ENCODE results near the gene RTN4RL1. TPM values are rescaled to one million over a fixed set of nuclear protein-coding genes. Genes with fewer than 3 reads are reported as not detected.
A peak's percentile ranks its signal among the peaks of the same experiment; 100 is the strongest.

Gene RTN4RL1
- total and polyA plus RNA-seq, 9 donors: 0.30 to 4.1 (median 1.6) TPM; not detected in 1

DNA sequence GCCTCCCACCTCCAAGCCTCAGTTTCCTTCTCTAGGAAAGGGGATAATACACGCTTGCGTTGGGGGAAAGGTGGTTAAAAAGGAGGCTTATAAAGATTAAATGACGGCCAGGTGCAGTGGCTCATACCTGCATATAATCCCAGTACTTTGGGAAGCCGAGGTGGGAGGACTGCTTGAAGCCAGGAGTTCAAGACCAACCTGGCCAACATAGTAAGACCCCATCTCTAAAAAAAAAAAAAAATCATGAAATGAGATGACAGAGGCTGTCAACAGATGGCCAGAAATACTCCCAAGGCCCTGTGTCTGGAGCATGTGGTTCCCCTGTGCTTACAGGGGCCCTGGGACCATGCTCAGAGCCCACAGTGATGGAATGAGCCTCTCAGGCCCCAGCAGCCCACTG, 30.4 kb downstream of the RTN4RL1 start:
- WGBS, 3 donors: 95 to 99% (median 98%) methylated on average over 4 of the region's 4 CpGs
- intact Hi-C loops (cut with DNase I): no loop called here
- Histone ChIP-seq H3K4me3 (no peak overlapping the region), H3K27me3 (no peaks in the 10 kb centered on the region), H3K27ac (no peak overlapping the region), H3K4me1 (ENCODE audit: insufficient read depth) (peaks cover 10% of the 10 kb centered on the region), H3K36me3 (no peaks in the 10 kb centered on the region), H3K9me3 (no peaks in the 10 kb centered on the region)
- no peak for DNase-seq
- TF ChIP-seq CTCF (IDR thresholded peaks at IDR 0.05) (no peak), EP300 (IDR thresholded peaks at IDR 0.05) (no peak), POLR2A (IDR thresholded peaks at IDR 0.05) (no peak)

DNA sequence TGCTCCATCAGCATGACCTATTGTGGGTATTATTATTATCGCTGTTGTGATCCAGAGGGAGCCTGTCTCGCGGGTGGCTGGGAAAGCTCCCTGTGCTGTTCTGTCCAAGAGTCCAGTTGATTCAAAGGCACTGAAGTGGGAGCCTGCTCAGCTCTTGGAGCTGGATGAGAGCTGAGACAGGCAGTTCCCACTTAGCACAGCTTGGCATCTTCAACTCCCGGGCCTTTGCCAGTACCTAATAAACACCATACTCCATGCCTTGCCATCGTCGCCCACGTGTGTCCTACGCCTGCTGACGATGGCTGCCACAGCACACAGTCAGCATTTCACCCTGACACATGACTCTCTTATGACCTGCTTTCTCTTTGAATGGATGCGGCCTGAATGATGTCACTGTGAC, 32.6 kb downstream of the RTN4RL1 start:
- H3K27ac ChIP-seq: no peak overlapping the region
- WGBS, 3 donors: 77 to 79% (median 78%) methylated on average over 10 of the region's 10 CpGs
- TF ChIP-seq POLR2A (IDR thresholded peaks at IDR 0.05): no peak
- TF ChIP-seq EP300 (IDR thresholded peaks at IDR 0.05): no peak
- TF ChIP-seq CTCF (IDR thresholded peaks at IDR 0.05): no peak
- intact Hi-C loops (cut with DNase I): no loop called here
- peaks cover 3% of the 10 kb centered on the region for H3K4me1 ChIP-seq (ENCODE audit: insufficient read depth)
- H3K27me3 ChIP-seq: no peaks in the 10 kb centered on the region
- DNase-seq: no peak
- no peaks in the 10 kb centered on the region for H3K36me3 ChIP-seq
- no peak overlapping the region for H3K4me3 ChIP-seq
- H3K9me3 ChIP-seq: no peaks in the 10 kb centered on the region

DNA sequence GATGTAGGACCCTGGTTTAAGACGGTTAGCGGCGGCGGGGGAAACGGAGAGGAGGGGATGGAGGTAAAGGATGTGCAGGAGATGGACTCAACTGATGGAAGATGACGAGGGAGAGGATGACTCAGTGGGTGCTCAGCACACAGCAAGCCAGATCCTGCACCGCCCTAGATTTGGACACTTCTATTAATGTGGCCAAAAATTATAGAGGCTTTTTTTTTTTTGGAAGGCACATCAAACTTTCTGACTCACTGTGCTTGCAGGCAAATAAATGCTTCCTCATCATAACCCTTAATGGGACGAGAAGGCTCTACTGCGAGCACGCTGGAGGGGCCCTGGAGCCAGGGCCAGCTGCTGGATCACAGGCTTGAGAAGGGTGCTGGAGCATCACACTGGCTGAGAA, 36.0 kb downstream of the RTN4RL1 start:
- Histone ChIP-seq H3K4me1 (ENCODE audit: insufficient read depth) (peaks cover 10% of the 10 kb centered on the region), H3K4me3 (no peak overlapping the region), H3K9me3 (no peaks in the 10 kb centered on the region), H3K27me3 (no peaks in the 10 kb centered on the region), H3K36me3 (no peaks in the 10 kb centered on the region), H3K27ac (no peak overlapping the region)
- peak in 1 of 5 donors; percentile 46 for DNase-seq
- 51 to 72% (median 64%) methylated on average over 10 of the region's 10 CpGs for WGBS, 3 donors
- no peak for TF ChIP-seq CTCF (IDR thresholded peaks at IDR 0.05)
- no peak for TF ChIP-seq EP300 (IDR thresholded peaks at IDR 0.05)
- TF ChIP-seq POLR2A (IDR thresholded peaks at IDR 0.05): no peak
- intact Hi-C loops (cut with DNase I): no loop called here

DNA sequence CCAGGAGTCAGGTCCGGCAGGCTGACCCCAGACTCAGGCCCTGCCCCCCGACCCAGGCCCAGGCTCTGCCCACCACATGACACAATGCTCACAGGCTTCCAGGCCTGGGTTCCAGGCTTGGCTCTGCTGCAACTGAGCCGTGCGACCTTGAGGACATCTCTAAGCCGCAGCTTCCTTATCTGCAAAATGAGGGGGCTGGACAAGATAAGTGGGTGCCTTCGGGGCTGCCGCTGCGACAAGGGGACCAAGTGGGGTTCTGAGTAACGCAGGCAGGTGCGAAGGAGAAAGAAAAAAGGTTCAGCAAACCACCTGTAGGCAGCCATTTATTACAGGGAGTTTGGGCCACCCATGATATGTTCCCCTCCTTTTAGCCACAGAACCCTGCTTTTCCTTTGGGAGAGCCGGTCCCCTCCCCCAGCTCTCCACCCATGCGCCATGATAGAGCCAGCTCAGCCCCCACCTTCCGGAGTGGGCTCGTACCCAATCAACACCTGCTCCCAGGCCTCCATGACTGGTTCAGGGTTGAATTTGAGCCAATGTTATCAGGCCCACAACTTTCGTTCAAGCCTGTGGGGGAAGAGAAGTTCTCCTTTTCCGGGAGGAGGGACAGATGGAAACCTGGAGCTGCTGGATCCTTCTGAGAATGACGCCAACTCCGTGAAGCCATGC, 38.2 kb downstream of the RTN4RL1 start:
- intact Hi-C loops (cut with DNase I): no loop called here
- no peak overlapping the region for H3K4me3 ChIP-seq
- DNase-seq: peak in 3 of 5 donors; percentile 38 to 57 (median 50)
- H3K27ac ChIP-seq: no peak overlapping the region
- TF ChIP-seq EP300 (IDR thresholded peaks at IDR 0.05) (no peak), POLR2A (IDR thresholded peaks at IDR 0.05) (no peak), CTCF (IDR thresholded peaks at IDR 0.05) (no peak)
- no peaks in the 10 kb centered on the region for H3K27me3 ChIP-seq
- peaks cover 7% of the 10 kb centered on the region for H3K4me1 ChIP-seq (ENCODE audit: insufficient read depth)
- no peaks in the 10 kb centered on the region for H3K9me3 ChIP-seq
- H3K36me3 ChIP-seq: no peaks in the 10 kb centered on the region
- 16 to 40% (median 30%) methylated on average over 18 of the region's 18 CpGs for WGBS, 3 donors
